ENCODE results near the gene USH2A.

DNA sequence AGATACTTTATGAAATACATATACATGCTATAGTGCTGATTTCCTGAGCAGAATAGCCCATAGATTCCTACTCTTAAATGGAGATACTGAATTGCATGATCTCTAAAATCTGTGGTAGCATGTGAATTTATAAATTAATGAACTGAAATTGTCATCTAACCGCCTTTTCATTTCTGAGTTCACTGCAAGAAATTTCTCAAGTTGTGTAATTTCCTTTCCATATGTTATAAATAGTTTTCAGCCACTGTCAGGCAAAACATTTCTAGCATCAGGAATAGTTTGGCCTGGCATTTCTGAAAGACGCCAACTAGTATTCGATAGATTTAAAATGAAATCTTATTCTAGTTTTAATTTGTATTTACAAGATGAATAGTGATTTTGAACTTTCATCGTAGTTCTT is 310.1 kb downstream of the USH2A start:
- TF ChIP-seq EZH2 (IDR thresholded peaks at IDR 0.05; ENCODE audit: insufficient read depth, poor library complexity, severe bottlenecking): no peak
- no peak for TF ChIP-seq EZH2phosphoT487 (IDR thresholded peaks at IDR 0.05; ENCODE audit: insufficient read depth, low read depth)

Measured in GM23248 (cell line).